Activated CD8-positive, alpha-beta memory T cell treated with anti-CD3 and anti-CD28 coated beads for 48 hours (primary cell): ENCODE results near the gene APCDD1L.
"Not testable (repeated sequence)": the region's sequence is repeated elsewhere in the genome, so short reads cannot be mapped to it uniquely, and the experiment has no call there.

ENCODE experiments used
- DNase-seq, 3 experiments: peaks; one replicate each; pipeline ENCODE4 v3.0.0-alpha.2; 2020; ENCODE audit warnings: low read depth in 2 of 3, low spot score in 2 of 3

The APCDD1L gene

GRCh38 chr20:58545565-58546415 lies 30.6 kb upstream of the APCDD1L start:
- DNase-seq: no peak

- no peak for DNase-seq
Measured at GRCh38 chr20:58544891-58545290, 29.7 kb upstream of the APCDD1L start.

GRCh38 chr20:58544286-58544685 lies 29.1 kb upstream of the APCDD1L start:
- DNase-seq: no peak

- DNase-seq: no peak
Measured at GRCh38 chr20:58543274-58543673, 28.1 kb upstream of the APCDD1L start.

GRCh38 chr20:58542411-58543095 lies 27.4 kb upstream of the APCDD1L start:
- no peak for DNase-seq

GRCh38 chr20:58542034-58542410 lies 26.8 kb upstream of the APCDD1L start:
- DNase-seq: not testable (repeated sequence)

GRCh38 chr20:58538752-58539151 lies 23.6 kb upstream of the APCDD1L start:
- no peak for DNase-seq

- DNase-seq: no peak
Measured at GRCh38 chr20:58537831-58538230, 22.6 kb upstream of the APCDD1L start.

- DNase-seq: no peak
Measured at GRCh38 chr20:58536289-58536688, 21.1 kb upstream of the APCDD1L start.

GRCh38 chr20:58531657-58532056 lies 16.5 kb upstream of the APCDD1L start:
- DNase-seq: no peak

- DNase-seq: no peak
Measured at GRCh38 chr20:58531063-58531462, 15.9 kb upstream of the APCDD1L start.

- no peak for DNase-seq
Measured at GRCh38 chr20:58528412-58528811, 13.2 kb upstream of the APCDD1L start.

- DNase-seq: no peak
Measured at GRCh38 chr20:58526411-58526810, 11.2 kb upstream of the APCDD1L start.

- no peak for DNase-seq
Measured at GRCh38 chr20:58524814-58525213, 9.6 kb upstream of the APCDD1L start.

GRCh38 chr20:58523971-58524315 lies 8.7 kb upstream of the APCDD1L start:
- DNase-seq: no peak

- no peak for DNase-seq
Measured at GRCh38 chr20:58523072-58523970, 8.1 kb upstream of the APCDD1L start.

- no peak for DNase-seq
Measured at GRCh38 chr20:58522666-58523065, 7.5 kb upstream of the APCDD1L start.

GRCh38 chr20:58521763-58522162 lies 6.6 kb upstream of the APCDD1L start:
- DNase-seq: no peak

GRCh38 chr20:58519940-58520712 lies 4.9 kb upstream of the APCDD1L start:
- DNase-seq: no peak

GRCh38 chr20:58518896-58519593 lies 3.8 kb upstream of the APCDD1L start:
- no peak for DNase-seq
